Progenitor cell of endocrine pancreas (in vitro differentiated cells): ENCODE measurements around the gene SLC16A4. TPM values are rescaled to one million over a fixed set of nuclear protein-coding genes. Genes with fewer than 3 reads are reported as not detected.

Experiments used
- DNase-seq: peaks from one replicate; pipeline ENCODE4 v3.0.0; 2021; ENCODE audit warnings: low spot score; ENCODE audit not compliant: unreplicated experiment
- H3K27ac Mint-ChIP-seq: 2 replicates; pipeline ENCODE4 v1.8.0; 2021; ENCODE audit warnings: mild to moderate bottlenecking, moderate library complexity, mixed read lengths
- H3K27me3 Mint-ChIP-seq: 2 replicates; pipeline ENCODE4 v1.8.0; 2021; ENCODE audit warnings: mixed read lengths
- H3K36me3 Mint-ChIP-seq: 2 replicates; pipeline ENCODE4 v1.8.0; 2022; ENCODE audit warnings: mixed read lengths; ENCODE audit not compliant: insufficient read depth
- H3K4me1 Mint-ChIP-seq: 2 replicates; pipeline ENCODE4 v1.8.0; 2021; ENCODE audit warnings: low read depth, mixed read lengths
- H3K4me3 Mint-ChIP-seq: 2 replicates; pipeline ENCODE4 v1.8.0; 2021; ENCODE audit warnings: low read depth, mild to moderate bottlenecking, moderate library complexity, mixed read lengths
- H3K9me3 Mint-ChIP-seq: 2 replicates; pipeline ENCODE4 v1.8.0; 2021; ENCODE audit warnings: low read depth, mixed read lengths
- total RNA-seq: library from RNA; stranded (reverse); gene quantifications from 2 replicates; pipeline ENCODE4 v1.2.1, GENCODE V29; 2021
- TF ChIP-seq, protein P1 (sequence below): fragments of 200-600 bp; sonication (generic); IDR thresholded peaks from one replicate; pipeline ENCODE4 v1.5.0; 2021; ENCODE audit warnings: antibody characterized with exemption, mild to moderate bottlenecking; ENCODE audit not compliant: unreplicated experiment

Gene SLC16A4
- total RNA-seq, 1 donor from 2014 or later = 0.46 TPM

GRCh38 chr1:110355321-110355720 is 35.5 kb downstream of the SLC16A4 start:
- Mint-ChIP-seq H3K9me3 (no peaks in the 10 kb centered on the region), H3K27ac (peak overlapping the region; percentile 74), H3K27me3 (no peaks in the 10 kb centered on the region), H3K4me1 (peaks cover 21% of the 10 kb centered on the region), H3K36me3 (peaks cover 4% of the 10 kb centered on the region), H3K4me3 (no peak overlapping the region)
- TF ChIP-seq, protein P1, sequence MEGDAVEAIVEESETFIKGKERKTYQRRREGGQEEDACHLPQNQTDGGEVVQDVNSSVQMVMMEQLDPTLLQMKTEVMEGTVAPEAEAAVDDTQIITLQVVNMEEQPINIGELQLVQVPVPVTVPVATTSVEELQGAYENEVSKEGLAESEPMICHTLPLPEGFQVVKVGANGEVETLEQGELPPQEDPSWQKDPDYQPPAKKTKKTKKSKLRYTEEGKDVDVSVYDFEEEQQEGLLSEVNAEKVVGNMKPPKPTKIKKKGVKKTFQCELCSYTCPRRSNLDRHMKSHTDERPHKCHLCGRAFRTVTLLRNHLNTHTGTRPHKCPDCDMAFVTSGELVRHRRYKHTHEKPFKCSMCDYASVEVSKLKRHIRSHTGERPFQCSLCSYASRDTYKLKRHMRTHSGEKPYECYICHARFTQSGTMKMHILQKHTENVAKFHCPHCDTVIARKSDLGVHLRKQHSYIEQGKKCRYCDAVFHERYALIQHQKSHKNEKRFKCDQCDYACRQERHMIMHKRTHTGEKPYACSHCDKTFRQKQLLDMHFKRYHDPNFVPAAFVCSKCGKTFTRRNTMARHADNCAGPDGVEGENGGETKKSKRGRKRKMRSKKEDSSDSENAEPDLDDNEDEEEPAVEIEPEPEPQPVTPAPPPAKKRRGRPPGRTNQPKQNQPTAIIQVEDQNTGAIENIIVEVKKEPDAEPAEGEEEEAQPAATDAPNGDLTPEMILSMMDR = no peak
- no peak for DNase-seq

GRCh38 chr1:110350360-110350759 is 40.5 kb downstream of the SLC16A4 start:
- DNase-seq = no peak
- no peak overlapping the region for H3K4me3 Mint-ChIP-seq
- H3K36me3 Mint-ChIP-seq = peaks cover 9% of the 10 kb centered on the region
- H3K4me1 Mint-ChIP-seq = peaks cover 42% of the 10 kb centered on the region
- no peaks in the 10 kb centered on the region for H3K9me3 Mint-ChIP-seq
- H3K27ac Mint-ChIP-seq = no peak overlapping the region
- no peaks in the 10 kb centered on the region for H3K27me3 Mint-ChIP-seq
- TF ChIP-seq, protein P1 = no peak

- TF ChIP-seq, protein P1 = no peak
- Mint-ChIP-seq H3K9me3 (no peaks in the 10 kb centered on the region), H3K36me3 (peaks cover 10% of the 10 kb centered on the region), H3K4me3 (no peak overlapping the region), H3K4me1 (peaks cover 46% of the 10 kb centered on the region), H3K27ac (no peak overlapping the region), H3K27me3 (no peaks in the 10 kb centered on the region)
- DNase-seq = no peak
Measured at GRCh38 chr1:110348771-110349170, 42.1 kb downstream of the SLC16A4 start.

DNA sequence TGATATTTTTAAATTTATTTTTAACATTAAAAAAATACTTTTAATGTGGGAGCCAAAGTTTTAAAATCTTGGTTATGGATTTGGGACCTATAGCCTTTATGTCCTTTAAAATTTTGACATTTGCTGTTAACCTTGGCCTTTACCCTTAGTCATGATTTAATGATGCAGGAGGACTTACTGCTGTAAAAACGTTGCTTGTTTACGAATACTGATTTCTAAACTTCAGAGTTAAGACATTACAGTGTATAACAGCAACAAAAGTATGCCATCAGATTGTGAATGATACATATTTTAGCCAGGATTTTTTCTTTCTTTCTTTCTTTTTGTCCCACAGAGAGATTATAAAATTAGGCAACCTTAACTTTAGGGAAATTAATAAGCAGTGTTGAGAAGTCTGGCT is 42.8 kb downstream of the SLC16A4 start:
- no peaks in the 10 kb centered on the region for H3K27me3 Mint-ChIP-seq
- H3K4me1 Mint-ChIP-seq = peaks cover 52% of the 10 kb centered on the region
- TF ChIP-seq, protein P1 = no peak
- H3K9me3 Mint-ChIP-seq = no peaks in the 10 kb centered on the region
- no peak for DNase-seq
- H3K4me3 Mint-ChIP-seq = no peak overlapping the region
- H3K27ac Mint-ChIP-seq = no peak overlapping the region
- H3K36me3 Mint-ChIP-seq = peaks cover 15% of the 10 kb centered on the region

DNA sequence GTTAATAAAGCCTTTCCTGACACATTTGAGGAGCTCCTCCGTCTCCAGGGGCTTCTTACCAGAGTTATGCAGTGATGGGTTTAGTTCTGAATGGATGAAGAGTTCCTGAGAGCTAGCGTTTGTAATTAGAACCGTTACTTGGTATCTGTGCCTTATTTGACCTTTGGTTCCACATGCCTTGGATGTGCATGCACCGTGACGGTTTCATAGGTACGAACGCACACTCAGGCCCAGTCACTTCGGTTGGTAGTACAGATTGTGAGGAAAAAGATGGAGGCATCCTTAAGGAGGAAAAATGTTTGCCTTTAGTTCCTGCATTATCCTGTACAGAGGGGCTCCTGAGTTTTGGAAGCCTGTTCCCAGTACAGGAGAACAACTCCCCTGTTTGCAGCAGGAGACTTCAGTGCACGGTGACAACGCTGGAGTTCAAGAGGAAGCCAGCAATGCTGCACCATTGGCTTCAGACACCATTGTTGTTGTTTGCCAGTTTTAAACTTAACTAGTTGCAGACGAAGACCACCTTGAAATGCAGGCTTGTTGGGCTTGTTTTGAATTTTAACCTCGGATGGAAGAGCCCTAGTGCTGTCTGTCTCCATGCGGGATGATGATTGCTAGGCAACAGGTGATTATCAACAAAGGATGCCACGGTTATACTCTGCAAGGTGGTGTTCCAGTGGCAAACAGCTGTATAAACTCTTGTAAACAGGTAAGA is 43.5 kb downstream of the SLC16A4 start:
- DNase-seq = no peak
- no peaks in the 10 kb centered on the region for H3K27me3 Mint-ChIP-seq

More for the DNA sequence above, 43.5 kb downstream of the SLC16A4 start:
- Mint-ChIP-seq H3K9me3 (no peaks in the 10 kb centered on the region), H3K4me3 (no peak overlapping the region), H3K36me3 (peaks cover 18% of the 10 kb centered on the region), H3K4me1 (peaks cover 58% of the 10 kb centered on the region), H3K27ac (peak overlapping the region; percentile 83)
- TF ChIP-seq, protein P1 = no peak
